HEK293T (cell line): ENCODE results near the gene MACC1.

ENCODE experiments used
- ELF4 ChIP-seq: fragments of 450-650 bp; IDR thresholded peaks from 2 replicates; pipeline ENCODE4 v1.6.1; 2017; ENCODE audit warnings: antibody characterized with exemption
- FOXK2 ChIP-seq: fragments of 450-650 bp; IDR thresholded peaks from 2 replicates; pipeline ENCODE4 v1.6.1; 2016; ENCODE audit warnings: mild to moderate bottlenecking
- HDGF ChIP-seq: fragments of 450-650 bp; IDR thresholded peaks from 2 replicates; pipeline ENCODE4 v1.6.1; 2017; ENCODE audit warnings: antibody characterized with exemption, borderline replicate concordance
- L3MBTL2 ChIP-seq: fragments of 450-650 bp; conservative IDR thresholded peaks from 2 replicates; pipeline ENCODE4 v1.6.1; 2016; ENCODE audit warnings: mild to moderate bottlenecking
- NFRKB ChIP-seq: fragments of 450-650 bp; IDR thresholded peaks from 2 replicates; pipeline ENCODE4 v1.6.1; 2016; ENCODE audit warnings: mild to moderate bottlenecking, moderate library complexity
- PKNOX1 ChIP-seq: fragments of 450-650 bp; IDR thresholded peaks from 2 replicates; pipeline ENCODE4 v1.6.1; 2016
- SP1 ChIP-seq: fragments of 450-650 bp; IDR thresholded peaks from 2 replicates; pipeline ENCODE4 v1.6.1; 2017

GRCh38 chr7:20220293-20220761, 3.1 kb upstream of the MACC1 start:
- TF ChIP-seq PKNOX1 (no peak), FOXK2 (no peak), L3MBTL2 (no peak), NFRKB (no peak), ELF4 (no peak), SP1 (no peak), HDGF (no peak)
